Muscle of arm (tissue), 12 donors: ENCODE results near the gene CACNA1A. TPM values are rescaled to one million over a fixed set of nuclear protein-coding genes. Genes with fewer than 3 reads are reported as not detected.
"Not testable (repeated sequence)": the region's sequence is repeated elsewhere in the genome, so short reads cannot be mapped to it uniquely, and the experiment has no call there.

Source experiments
- DNase-seq: peaks from one replicate; pipeline ENCODE4 v3.0.0-alpha.2; 2013
- polyA plus RNA-seq, 12 donors: library from polyadenylated mRNA; unstranded; fragments of 120-200 nt; gene quantifications; one replicate each; pipeline ENCODE4 v1.2.1, GENCODE V29; 2013; ENCODE audit not compliant: insufficient read length in 12 of 12

Gene CACNA1A
- polyA plus RNA-seq, 12 donors, result 0.76 to 11.3 (median 1.8) TPM; not detected in 1

DNA sequence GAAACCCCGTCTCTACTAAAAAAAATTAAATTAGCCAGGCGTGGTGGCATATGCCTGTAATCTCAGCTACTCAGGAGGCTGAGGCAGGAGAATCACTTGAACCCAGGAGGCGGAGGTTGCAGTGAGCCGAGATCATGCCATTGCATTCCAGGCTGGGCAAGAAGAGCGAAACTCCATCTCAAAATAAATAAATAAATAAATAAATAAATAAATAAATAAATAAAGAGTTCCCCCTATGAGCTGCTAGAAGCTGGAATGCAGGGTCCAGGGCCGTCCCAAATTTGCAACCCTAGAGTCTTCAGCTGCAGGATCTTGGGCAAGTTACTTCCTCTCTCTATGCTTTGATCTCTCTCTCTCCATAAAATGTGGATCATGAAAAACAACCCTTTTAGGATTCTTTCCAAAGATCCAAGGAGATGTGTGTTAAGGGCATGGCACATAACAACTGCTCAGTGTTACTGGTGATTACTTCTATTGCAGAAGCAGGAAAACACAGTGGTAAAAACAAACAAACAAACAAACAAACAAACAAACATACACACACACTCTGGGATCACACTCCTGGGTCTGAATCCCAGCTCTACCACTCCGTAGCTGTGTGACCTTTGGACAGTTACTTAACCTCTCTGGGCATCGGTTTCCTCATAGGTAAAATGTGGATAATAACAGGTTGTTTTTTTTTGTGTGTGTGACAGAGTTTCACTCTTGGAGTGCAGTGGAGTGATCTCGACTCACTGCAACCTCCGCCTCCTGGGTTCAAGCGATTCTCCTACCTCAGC lies 78.8 kb downstream of the CACNA1A start:
- DNase-seq, result no peak

GRCh38 chr19:13425875-13426274 lies 80.4 kb downstream of the CACNA1A start:
- not testable (repeated sequence) for DNase-seq

DNA sequence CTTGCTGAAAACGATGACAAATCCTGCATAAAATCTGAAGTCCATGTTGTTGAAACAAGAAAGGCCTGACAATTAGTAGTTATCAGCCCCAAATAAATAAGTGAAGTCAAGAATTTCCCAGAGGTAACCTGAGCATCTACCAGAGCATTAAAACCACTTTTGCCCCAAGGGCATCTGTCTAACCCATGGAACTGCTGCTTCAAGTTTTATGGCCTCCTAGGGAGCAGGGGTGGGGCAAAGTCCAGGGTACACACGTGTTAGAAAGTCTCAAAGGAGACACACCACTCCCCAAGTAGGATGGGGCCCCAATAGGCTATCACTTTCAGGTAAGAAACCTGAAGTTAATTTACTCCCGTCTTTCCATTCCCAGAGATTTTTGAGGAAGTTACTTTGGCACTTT lies 81.1 kb downstream of the CACNA1A start:
- DNase-seq, result no peak

GRCh38 chr19:13420780-13421179 lies 85.5 kb downstream of the CACNA1A start:
- DNase-seq, result no peak

DNA sequence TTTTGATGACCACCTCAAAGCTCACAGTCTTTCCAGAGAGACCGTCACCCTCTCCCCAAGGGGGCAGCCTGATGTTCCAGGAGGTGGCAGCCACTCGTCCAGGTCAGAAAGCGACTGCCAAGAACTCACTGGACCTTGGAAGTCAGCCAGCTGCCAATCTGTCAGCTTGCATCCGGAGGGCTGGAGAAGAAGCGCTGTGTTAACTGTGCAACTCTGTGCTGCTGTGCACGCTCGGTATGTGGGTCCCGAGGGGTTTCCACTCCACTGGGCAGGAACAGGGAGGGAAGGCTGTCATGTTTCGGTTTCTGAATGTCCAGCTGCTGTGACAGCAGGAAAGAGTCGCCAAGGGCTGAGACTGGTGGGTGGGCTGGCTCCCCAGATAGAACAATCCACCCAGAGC lies 89.2 kb downstream of the CACNA1A start:
- no peak for DNase-seq

- DNase-seq, result no peak
These were observed 94.4 kb downstream of the CACNA1A start for GRCh38 chr19:13411899-13412298.

DNA sequence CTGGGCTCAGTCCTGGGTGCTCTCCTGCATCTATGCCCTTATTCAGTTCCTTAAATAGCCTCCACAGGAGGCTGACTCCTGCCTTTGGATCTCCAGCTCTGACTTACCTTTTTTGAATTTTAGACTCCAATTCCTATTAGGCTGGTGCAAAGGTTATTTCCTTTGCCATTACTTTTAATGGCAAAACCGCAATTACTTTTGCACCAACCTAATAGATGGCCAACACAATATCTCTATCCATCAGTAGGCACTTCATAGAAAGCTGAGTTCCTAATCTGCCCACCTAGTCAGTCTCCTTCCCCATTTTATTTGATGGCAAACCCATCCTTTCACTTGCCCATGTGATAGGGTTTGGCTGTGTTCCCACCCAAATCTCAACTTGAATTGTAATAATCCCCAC lies 95.3 kb downstream of the CACNA1A start:
- DNase-seq, result no peak

DNA sequence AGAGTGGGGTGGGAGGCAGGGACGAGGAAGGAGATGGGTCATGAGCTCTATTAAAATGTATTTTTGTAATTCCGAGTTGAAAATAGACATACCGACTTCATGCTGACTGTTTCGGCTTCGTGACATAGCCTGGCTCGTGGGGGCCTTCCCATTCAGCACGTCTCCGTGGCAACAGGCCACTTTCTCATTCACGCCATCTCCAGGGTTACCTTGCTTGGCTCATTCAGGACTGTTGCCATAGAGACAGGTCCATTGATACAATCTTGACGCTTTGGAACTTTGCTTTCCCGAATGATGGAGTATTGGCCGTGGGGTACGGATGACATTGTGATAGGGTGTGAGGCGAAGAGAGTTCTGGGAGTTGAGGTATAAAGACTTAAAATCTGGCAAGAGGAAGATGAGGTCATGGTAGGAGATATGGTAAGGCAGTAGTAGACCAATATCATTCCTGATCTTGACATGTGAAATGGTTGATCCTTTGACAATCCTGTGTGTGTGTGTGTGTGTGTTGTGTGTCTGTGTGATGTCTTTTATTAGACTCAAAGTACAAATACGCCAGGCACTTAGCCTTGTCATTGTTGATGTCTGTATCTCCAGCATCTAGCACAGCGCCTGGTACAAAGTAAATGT lies 97.3 kb downstream of the CACNA1A start:
- DNase-seq, result no peak

GRCh38 chr19:13404236-13404635 lies 102.0 kb downstream of the CACNA1A start:
- DNase-seq, result no peak

DNA sequence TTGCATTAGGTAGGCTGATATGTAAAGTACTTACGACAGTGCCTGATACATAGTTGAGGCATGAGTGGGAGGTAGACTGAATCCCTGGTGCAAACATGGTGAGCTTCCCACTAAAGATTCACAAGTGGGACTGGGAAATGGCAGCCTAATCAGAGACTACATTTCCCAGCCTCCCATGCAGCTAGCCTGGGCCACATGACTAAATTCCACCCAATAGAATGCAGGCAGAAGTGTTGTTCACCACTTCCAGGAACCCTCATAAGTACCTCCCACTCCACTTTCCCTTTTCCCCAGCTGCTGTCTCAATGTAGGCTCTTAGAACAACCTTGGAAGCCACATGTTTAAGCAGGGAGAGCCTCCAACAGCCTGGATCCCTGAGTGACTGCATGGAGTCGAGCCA lies 104.9 kb downstream of the CACNA1A start:
- no peak for DNase-seq

DNA sequence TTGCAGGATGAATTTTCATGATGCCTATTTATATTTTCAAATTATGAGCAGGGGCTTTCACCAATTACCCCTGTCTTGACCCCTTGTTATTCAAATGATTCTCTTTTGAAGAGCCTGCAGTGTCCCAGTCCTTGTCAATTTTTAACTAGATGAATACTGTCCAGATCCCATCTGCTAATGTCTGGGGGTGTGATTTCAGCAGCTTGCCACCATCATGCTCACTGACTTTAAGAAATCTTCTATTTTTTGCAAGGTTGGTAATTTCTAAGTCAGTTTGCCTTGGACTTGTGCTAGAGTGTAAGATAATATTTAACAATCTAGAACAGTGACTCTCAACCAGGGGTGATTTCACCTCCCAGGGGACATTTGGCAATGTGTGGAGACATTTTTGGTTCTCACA lies 106.0 kb downstream of the CACNA1A start:
- no peak for DNase-seq

DNA sequence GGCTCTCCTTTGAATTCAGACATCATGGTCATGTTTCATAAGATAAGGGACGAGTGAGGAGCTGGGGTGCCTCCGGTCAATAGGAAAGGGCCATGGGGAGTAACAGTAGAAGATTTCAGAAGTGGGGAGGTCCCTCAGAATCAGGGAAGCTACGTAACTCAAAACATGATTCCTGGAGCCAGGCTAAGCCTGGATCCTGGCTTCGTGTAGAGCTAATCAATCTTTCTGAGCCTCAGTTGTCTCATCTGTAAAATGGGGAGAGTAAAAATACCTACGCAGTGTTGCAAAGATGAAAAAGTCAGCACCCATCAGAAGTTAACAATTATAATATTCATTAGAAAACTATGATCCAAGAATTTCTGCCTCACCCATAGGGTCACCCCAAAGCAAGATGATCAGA lies 106.5 kb downstream of the CACNA1A start:
- no peak for DNase-seq

GRCh38 chr19:13398780-13399726 lies 107.2 kb downstream of the CACNA1A start:
- DNase-seq, result no peak

GRCh38 chr19:13398182-13398581 lies 108.1 kb downstream of the CACNA1A start:
- DNase-seq, result no peak

DNA sequence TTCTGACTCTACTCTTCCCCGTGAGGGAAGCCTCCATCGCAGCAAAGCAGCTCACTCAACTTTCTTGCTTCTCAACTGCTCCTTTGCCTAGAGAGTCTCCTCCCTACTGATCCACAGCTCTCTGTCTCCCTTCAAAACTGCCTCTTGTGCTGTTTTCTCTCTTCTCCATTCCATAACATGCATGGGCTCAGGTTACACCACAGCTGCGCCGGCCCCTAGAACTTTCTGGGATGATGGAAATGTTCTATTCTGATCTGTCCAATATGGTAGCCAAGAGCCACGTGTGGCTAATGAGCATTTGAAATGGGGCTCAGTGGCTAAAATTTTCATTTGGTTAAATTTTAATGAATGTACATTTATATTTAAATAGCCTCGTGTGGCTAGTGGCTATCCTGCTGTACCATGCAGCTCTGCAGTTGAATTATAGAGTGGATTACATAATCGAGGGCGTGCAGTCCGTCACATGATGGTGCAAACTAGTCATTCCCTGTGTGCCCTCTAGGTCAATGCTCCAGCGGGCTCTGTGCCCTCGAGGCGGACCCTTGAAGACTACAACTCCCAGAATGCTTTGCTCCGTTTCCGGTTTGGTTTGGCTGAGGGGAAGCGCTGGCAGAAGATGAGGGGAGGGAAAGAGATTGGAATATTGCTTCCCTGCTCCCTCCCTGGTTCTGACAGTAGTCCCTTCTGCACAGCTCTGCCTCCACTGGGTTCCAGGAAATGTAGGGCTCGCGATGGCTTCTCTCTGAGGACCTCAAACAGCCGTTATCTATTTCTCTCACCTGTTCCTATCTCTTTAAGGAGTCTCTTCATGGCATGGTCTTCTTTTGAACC lies 109.8 kb downstream of the CACNA1A start:
- no peak for DNase-seq

DNA sequence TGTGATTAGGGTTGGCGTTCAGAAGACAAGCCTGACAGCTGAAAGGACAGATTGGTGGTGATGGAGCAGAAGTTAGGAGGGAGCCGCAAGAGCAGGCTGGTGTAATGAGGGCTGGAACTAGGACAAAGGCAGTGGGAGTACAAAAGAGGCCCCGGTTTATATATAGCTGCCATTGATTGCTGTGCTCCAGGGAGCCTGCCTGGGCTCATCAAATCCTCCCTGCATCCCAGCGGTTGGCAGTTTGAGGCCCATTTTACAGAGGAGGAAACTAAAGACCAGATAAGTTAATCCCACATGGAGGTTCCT lies 123.7 kb downstream of the CACNA1A start:
- no peak for DNase-seq

DNA sequence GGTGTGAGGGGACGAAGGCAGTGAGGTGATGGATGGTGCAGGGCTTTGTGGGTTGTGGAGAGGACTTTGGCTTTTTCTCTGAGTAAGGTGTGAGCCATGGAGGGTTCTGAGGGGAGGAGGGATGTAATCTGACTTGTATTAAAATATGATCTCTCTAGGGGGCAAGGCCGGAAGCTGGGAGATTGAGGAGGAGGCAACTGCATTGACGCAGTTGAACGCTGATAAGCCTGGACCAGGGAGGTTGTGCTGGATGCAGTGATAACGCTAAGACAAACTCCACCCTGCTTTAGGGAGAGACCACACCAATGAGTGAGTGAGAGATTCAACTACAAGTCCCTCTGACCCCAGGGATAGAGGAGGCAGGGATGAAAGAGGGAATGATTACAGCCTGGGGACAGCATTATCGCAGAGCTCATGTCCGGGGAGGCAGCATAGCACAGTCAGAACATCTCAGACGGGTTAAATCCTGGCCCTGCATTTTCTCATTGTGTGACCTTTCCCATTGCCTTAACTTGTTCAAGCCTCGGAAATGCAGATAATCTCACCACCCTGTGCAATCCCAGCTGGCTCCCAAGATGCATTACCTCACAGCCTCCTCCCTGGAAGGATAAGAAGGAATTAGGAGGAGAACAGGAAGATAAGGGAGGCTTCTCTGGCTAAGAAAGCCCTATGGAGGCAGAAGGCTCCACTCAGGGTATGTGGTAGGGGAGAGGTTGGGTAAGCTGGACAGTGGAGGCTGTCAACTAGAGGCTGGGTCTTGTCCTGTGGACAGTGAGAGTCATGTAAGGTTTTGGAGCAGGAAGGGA lies 124.2 kb downstream of the CACNA1A start:
- no peak for DNase-seq

GRCh38 chr19:13376537-13376936 lies 129.7 kb downstream of the CACNA1A start:
- DNase-seq, result no peak

DNA sequence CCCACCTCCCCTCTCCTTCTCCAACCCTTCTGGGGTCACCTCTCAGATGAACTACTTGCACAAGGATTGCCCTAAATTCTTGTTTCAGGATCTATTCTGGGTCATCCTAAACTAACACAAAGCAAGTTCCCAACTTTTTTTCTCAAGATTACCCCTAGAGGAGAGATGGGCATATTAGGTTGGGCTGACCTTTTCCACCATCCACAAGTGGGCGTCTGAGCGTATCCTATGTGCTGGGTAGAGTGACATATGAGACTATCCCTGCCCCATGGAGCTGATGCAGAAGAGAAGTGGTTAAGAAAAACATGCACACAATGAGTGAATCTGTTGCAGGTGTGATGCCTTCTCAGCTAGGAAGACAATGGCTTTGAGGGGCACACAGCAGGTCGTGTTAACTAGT lies 132.7 kb downstream of the CACNA1A start:
- no peak for DNase-seq

DNA sequence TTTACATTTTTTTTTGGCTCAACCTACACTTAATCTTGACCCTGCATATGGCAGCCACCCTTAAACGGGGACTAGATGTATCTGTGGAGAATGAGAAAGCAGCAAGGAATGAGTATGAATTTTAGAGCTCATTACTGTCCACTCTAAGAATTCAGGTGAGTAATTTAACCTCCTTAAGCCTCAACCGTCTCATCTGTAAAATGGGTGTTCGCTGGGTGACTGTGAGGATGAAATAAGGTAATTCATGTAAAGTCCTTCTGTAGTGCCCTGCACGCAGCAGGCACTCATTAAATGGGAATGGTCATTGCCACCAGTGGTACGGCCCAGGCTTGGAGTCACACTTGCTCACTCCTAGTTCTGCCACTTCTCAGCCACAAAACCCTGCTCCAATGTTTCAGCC lies 135.3 kb downstream of the CACNA1A start:
- no peak for DNase-seq
